Mucosa of descending colon (tissue), 3 donors: ENCODE results near the gene CARHSP1. TPM values are rescaled to one million over a fixed set of nuclear protein-coding genes. Genes with fewer than 3 reads are reported as not detected.

Experiments
- ATAC-seq: fragments of 200-7000 bp; cut with Tn5 transposase; one replicate; pipeline ENCODE4 v1.9.1; 2020; ENCODE audit warnings: mild to moderate bottlenecking, moderate library complexity
- DNase-seq, 3 donors: peaks; one replicate each; pipeline ENCODE4 v3.0.0-alpha.2; 2020
- H3K36me3 ChIP-seq: fragments of 200-600 bp; one replicate; pipeline ENCODE4 v1.8.0; 2021; ENCODE audit warnings: low read depth, mild to moderate bottlenecking
- H3K4me1 ChIP-seq: fragments of 200-600 bp; one replicate; pipeline ENCODE4 v1.8.0; 2021; ENCODE audit warnings: low read depth, mild to moderate bottlenecking
- H3K4me3 ChIP-seq: fragments of 200-600 bp; one replicate; pipeline ENCODE4 v1.8.0; 2021; ENCODE audit warnings: mild to moderate bottlenecking
- H3K9me3 ChIP-seq: fragments of 200-600 bp; one replicate; pipeline ENCODE4 v1.8.0; 2021; ENCODE audit warnings: mild to moderate bottlenecking
- intact Hi-C, 2 donors: fragments of 100-400 bp; cut with DNase I in 1 of 2; cut with micrococcal nuclease in 1 of 2; formaldehyde crosslinking; loops; one replicate each; pipeline versions ENCODE4 v1.11.0 to v1.11.1; 2022; cut with DNase I, micrococcal nuclease
- total RNA-seq, 3 donors: library from RNA; stranded (reverse); fragmentation: NEBNext Ultra II Directional in 2 of 3; extraction: Animal tissue kit (Norgen Biotek cat#: 25700) in 2 of 3; gene quantifications; one replicate each; pipeline versions ENCODE4 v1.2.1 to v1.2.4, GENCODE V29; 2021 to 2023
- TF ChIP-seq, protein P1 (sequence below): fragments of 200-600 bp; IDR thresholded peaks from one replicate; pipeline ENCODE4 v1.8.0; 2022; ENCODE audit warnings: antibody characterized with exemption, mild to moderate bottlenecking
- donor health status: DM: no; HTN: no; CAD: no; lungs with moderate emphysema.
- donor health status: DM: no; HTN: no; CAD: no.
- donor health status: DM: no; HTN: yes; CAD: no.

Gene CARHSP1
- total RNA-seq, 3 donors from 2014 or later: 42.7 to 69.4 (median 56.8) TPM

- Histone ChIP-seq H3K4me1 (no peaks in the 10 kb centered on the region), H3K9me3 (no peaks in the 10 kb centered on the region), H3K36me3 (peaks cover 4% of the 10 kb centered on the region), H3K4me3 (no peak overlapping the region)
- DNase-seq (no peak), ATAC-seq (no peak)
- TF ChIP-seq, protein P1, sequence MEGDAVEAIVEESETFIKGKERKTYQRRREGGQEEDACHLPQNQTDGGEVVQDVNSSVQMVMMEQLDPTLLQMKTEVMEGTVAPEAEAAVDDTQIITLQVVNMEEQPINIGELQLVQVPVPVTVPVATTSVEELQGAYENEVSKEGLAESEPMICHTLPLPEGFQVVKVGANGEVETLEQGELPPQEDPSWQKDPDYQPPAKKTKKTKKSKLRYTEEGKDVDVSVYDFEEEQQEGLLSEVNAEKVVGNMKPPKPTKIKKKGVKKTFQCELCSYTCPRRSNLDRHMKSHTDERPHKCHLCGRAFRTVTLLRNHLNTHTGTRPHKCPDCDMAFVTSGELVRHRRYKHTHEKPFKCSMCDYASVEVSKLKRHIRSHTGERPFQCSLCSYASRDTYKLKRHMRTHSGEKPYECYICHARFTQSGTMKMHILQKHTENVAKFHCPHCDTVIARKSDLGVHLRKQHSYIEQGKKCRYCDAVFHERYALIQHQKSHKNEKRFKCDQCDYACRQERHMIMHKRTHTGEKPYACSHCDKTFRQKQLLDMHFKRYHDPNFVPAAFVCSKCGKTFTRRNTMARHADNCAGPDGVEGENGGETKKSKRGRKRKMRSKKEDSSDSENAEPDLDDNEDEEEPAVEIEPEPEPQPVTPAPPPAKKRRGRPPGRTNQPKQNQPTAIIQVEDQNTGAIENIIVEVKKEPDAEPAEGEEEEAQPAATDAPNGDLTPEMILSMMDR: no peak
- intact Hi-C loops: no loop called here
Observed at GRCh38 chr16:8831450-8831849, 37.4 kb downstream of the CARHSP1 start.

GRCh38 chr16:8828541-8829165 lies 40.2 kb downstream of the CARHSP1 start:
- intact Hi-C loops: loop anchor here in 1 of 2 donors (10.0 kb wide), 1 partner anchor 56 kb away; the partner anchor contains the start of gene LITAFD
- Histone ChIP-seq H3K36me3 (peaks cover 4% of the 10 kb centered on the region), H3K4me1 (no peaks in the 10 kb centered on the region), H3K9me3 (no peaks in the 10 kb centered on the region), H3K4me3 (no peak overlapping the region)
- DNase-seq (no peak), ATAC-seq (no peak)
- TF ChIP-seq, protein P1: no peak

GRCh38 chr16:8826278-8826879 lies 42.4 kb downstream of the CARHSP1 start:
- TF ChIP-seq, protein P1: no peak
- DNase-seq (no peak), ATAC-seq (no peak)
- intact Hi-C loops: loop anchor here in 1 of 2 donors (10.0 kb wide), 1 partner anchor 58 kb away; the partner anchor contains the start of gene LITAFD
- H3K36me3 ChIP-seq: peaks cover 4% of the 10 kb centered on the region
- H3K4me3 ChIP-seq: no peak overlapping the region
- no peaks in the 10 kb centered on the region for H3K9me3 ChIP-seq
- no peaks in the 10 kb centered on the region for H3K4me1 ChIP-seq

- no peaks in the 10 kb centered on the region for H3K4me1 ChIP-seq
Observed at GRCh38 chr16:8822403-8822802, 46.4 kb downstream of the CARHSP1 start.

GRCh38 chr16:8819411-8820034 lies 49.3 kb downstream of the CARHSP1 start:
- TF ChIP-seq, protein P1: no peak

More at GRCh38 chr16:8822403-8822802, 46.4 kb downstream of the CARHSP1 start:
- no peak overlapping the region for H3K4me3 ChIP-seq
- TF ChIP-seq, protein P1: no peak
- peaks cover 4% of the 10 kb centered on the region for H3K36me3 ChIP-seq
- intact Hi-C loops: loop anchor here in 1 of 2 donors (10.0 kb wide), 1 partner anchor 62 kb away; the partner anchor contains the start of gene LITAFD
- DNase-seq (no peak), ATAC-seq (no peak)
- H3K9me3 ChIP-seq: no peaks in the 10 kb centered on the region

More at GRCh38 chr16:8819411-8820034, 49.3 kb downstream of the CARHSP1 start:
- DNase-seq: no peak
- intact Hi-C loops: loop anchor here in 1 of 2 donors (10.0 kb wide), 1 partner anchor 65 kb away; the partner anchor contains the start of gene LITAFD
- Histone ChIP-seq H3K4me1 (no peaks in the 10 kb centered on the region), H3K36me3 (peaks cover 4% of the 10 kb centered on the region), H3K9me3 (no peaks in the 10 kb centered on the region), H3K4me3 (no peak overlapping the region)
- ATAC-seq: no peak
